ENCODE data around the gene TMTC2.

Gene TMTC2

DNA sequence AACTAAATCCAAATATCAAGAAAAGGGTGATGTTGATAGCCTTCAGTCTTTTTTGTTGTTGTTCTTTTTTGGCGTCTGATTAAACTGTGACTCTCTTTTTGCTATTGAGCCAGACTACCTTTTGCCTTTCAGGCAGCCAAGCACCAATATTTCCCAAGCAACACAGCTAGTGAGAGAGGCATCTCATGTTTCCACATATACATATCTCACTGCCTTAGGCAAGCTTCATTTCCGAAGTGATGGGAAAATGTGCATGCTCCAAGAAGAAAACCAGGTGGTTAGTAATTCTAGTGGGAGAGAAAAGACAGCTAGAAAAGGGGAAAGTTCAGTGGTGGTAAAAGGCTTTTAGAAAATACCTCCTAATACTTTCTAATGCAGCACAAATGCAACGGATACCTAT lies 277.7 kb downstream of the TMTC2 start:
- peak; percentile 21 for DNase-seq

- DNase-seq, result no peak
These were observed 279.4 kb downstream of the TMTC2 start for GRCh38 chr12:82966001-82966559.

- DNase-seq, result no peak
These were observed 282.1 kb downstream of the TMTC2 start for GRCh38 chr12:82968631-82969367.

DNA sequence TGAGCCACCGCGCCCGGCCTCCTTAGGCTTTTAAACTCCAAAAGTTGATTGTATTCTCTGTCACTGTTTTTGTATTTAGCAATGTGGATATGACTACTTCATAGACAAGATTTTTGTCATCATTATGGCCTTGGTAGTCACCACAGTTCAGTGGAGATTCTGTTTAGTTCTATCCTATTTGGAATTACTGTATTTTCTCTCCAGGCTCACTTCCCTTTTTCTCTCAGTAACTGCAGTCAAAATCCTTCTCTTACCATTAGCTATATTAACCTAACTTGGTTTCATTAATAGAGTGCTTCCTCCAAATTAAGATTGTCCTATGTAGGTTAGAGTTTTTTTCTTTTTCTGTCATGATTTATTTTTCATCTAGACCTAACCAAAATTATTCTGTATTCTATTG lies 283.9 kb downstream of the TMTC2 start:
- no peak for DNase-seq

DNA sequence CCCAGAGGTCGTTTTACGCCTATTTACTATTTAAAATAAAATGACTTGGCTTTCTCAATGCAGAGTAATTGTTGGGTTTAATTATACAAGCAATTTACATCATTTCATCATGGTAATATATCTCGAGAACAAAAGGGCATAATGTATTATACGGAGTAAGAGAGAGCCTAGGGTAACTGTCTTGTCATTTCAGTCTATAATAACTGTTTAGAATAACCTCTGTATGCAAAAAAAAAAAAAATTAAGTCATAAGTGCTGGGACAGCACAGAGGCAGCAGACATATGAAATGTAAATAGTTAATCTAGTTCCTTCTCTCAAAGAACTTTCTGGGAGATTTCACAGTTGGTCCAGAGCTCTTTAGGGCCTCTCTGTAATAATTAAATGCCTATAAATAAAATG lies 284.9 kb downstream of the TMTC2 start:
- DNase-seq, result no peak

GRCh38 chr12:82972624-82973023 lies 285.9 kb downstream of the TMTC2 start:
- no peak for DNase-seq

GRCh38 chr12:82973592-82973991 lies 286.9 kb downstream of the TMTC2 start:
- DNase-seq, result no peak

DNA sequence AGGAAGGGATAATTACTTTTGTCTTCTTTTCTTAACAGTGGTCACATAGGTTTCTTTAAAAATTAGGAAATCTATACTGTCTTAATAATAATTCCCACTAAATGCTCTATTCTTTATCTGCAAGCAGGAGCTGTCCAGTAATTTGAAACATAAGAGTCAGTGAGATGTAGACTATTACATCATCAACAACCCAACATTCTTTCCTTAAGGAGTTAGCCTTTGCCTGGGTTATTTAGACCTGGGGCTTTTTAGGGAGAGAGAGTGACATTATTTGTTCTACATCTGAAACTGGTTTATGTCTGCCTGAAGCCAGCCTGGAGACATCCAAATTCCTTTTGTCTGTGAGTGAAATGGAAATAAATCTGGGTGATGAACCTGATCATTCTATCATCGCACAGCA lies 294.4 kb downstream of the TMTC2 start:
- DNase-seq, result no peak

GRCh38 chr12:82994117-82994516 lies 307.4 kb downstream of the TMTC2 start:
- no peak for DNase-seq

DNA sequence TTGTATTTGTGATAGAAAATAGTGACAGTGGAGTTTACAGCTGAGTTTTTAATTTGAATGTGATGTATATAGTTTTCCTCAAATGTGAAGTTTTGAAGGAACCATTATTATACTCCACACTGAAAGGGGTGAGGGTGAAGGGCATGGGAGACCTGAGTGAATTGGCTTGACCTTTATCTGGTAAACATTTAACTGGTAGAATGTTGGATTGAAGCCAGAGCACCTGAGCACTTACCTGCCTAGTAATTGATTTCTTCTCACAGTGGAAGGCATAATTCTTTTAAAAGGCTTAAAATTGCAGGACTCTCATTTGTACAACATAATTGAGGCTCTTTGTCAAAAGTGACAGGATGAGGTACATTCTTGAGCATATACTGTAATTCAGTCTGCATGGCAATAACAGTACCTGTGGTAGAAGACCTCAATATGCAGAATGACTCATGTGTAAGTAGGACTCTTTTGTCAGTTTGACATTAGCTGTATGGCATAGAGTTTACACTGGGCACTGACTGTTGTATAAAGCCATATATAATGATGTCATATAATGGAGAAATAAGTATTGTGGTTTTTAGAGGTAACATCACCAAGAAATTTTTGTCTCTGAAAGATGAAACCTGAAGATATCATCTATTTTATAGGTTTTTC lies 309.6 kb downstream of the TMTC2 start:
- peak; percentile 63 for DNase-seq

DNA sequence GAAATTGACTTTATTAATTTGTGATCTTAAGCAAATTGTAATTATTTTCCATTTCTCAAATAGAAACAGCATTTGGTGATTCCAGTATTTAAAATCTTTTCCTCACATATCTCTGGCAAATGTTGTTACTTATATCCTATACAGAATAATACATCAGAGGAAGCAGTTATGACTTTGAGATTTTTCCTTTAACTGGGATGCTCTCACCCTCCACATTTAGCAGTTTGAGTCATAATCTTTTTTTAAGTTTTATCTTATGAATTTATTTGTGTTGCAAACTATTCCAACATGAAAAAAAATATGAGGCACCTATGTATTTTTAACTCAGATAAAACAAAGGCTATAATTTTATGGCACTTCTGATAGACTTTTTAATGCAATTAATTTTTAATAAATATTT lies 311.8 kb downstream of the TMTC2 start:
- DNase-seq, result no peak

DNA sequence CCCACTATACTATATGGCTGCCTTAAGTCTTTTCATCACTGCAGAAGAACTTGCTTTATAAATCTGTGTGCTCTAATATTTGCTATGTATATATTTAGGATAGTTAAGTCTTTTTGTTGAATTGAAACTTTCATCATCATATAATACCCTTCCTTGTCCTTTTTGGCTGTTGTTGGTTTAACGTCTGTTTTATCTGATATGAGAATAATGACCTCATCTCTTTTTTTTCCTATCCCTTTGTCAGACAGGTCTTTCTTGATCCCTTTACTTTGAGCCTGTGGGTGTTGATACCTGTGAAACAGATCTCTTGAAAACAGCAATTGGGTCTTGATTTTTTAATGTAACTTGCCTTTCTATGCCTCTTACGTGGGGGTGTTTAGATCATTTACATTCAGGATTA lies 316.3 kb downstream of the TMTC2 start:
- no peak for DNase-seq

DNA sequence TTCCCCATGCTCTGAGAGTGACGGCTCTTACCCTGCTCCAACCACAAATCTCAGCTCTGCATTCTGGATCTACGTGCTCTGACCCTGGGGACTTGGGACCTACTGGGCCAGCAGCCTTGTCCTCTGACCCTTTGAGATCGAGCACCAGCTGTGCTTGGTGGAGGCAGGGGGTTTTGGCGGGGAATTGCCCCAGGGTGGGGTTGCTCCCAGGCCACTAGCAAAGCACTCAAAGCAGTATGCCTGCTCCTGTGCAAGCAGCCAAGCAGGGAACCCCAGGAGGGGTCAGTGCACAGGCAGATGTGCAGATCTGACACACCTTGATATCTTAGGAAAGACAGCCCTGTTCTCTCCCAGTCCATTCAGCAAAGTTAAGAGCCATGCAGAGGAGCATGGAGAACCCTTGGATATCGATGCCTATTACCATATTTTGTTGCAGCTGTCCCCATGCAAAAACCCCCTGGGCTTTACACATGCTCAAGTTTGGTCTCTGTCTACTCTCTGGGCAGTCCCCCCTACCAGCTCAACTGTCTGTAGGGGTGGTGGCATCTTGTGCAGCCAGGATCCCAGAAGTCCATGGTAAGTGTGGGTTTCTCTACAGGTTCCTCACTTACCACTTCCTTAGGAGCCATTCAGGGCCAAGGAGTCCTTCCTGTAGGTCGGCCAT lies 319.0 kb downstream of the TMTC2 start:
- DNase-seq, result no peak

DNA sequence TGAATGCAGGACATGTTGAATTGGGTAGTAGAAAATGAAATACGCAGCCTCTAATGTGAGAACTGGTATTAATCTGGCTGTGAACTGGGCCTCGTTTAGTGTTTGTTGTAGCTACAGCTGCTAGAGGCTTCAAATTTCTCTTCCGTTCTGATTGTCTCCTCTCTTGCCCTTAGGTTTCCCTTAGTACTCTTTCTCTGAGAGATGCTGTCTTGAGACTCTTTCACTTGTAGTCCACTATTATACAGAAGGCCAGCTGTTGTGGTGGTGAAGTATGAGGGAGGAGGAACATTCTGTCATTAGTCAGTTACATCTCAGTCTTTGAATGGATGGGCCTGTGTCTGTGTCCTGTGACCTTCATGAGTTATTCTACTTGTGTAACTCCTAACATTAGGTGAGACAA lies 322.0 kb downstream of the TMTC2 start:
- DNase-seq, result no peak

DNA sequence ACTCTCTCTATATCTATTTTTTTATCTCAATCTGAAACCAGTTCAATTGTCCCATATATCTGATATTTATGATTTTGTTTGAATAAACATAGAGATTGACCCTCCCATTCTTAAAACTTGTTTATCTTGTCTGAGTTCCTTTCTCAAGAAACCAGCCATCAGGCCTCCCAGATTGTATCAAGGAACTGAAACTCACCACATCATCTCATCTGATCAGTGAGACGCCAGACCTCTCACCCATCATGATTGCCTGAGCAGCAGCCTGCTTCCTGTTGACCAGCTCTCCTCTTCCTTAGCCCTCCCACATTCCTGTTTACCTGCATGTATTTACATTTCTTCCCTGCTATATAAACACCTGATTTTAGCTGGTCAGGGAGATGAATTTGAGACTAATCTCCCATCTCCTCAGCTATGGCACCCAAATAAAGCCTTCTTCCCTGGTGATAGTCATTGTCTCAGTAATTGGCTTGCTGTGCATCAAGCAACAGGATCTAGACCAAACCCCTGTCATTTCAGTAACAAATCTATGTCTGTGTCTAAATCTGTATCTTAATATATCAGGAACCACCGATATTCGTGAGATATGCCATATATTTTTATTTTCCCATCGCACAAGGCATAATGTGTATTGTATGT lies 323.6 kb downstream of the TMTC2 start:
- DNase-seq, result no peak

- no peak for DNase-seq
These were observed 328.9 kb downstream of the TMTC2 start for GRCh38 chr12:83015390-83016217.

- DNase-seq, result no peak
These were observed 329.6 kb downstream of the TMTC2 start for GRCh38 chr12:83016218-83016835.

DNA sequence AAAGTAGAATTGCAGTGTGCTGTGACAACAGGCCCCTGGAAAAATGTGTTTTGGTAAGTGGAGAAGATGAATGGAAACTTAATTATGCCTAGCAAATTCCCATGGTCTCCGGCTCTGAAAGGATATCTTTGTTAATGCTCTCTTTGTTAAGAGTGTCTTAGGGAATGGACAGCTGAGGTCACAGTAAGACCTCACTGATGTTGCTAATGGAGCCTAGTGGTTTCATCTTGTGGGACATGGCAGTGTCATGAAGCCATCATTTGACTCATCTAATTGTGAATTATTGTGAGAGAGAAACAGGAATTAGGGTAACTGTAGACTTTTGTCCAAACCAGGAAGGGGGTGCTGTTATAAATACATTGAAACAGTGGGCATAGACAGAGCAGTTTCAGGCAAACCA lies 330.3 kb downstream of the TMTC2 start:
- no peak for DNase-seq

DNA sequence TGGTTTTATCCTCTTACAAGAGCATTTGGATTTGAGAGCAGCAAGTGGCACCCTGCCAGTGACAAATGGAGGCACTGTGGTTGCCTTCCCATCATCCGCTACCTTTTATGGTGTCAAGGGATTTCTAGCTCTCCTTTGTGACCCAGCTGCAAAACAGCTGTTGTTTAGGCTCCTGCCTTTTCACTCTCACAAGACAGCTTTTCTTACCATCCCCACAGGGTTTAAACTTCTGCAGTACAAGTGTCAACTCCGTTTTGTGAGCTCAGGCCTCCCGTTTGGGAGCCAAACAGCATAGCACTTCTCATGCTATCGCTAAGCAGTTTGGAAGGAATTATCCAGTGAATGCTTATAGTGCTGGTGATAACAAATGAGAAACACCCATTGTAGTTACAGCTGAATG lies 331.4 kb downstream of the TMTC2 start:
- DNase-seq, result no peak

GRCh38 chr12:83027021-83027723 lies 340.5 kb downstream of the TMTC2 start:
- DNase-seq, result no peak

GRCh38 chr12:83031196-83031595 lies 344.5 kb downstream of the TMTC2 start:
- no peak for DNase-seq
